ENCODE results near the gene FUT9.

DNA sequence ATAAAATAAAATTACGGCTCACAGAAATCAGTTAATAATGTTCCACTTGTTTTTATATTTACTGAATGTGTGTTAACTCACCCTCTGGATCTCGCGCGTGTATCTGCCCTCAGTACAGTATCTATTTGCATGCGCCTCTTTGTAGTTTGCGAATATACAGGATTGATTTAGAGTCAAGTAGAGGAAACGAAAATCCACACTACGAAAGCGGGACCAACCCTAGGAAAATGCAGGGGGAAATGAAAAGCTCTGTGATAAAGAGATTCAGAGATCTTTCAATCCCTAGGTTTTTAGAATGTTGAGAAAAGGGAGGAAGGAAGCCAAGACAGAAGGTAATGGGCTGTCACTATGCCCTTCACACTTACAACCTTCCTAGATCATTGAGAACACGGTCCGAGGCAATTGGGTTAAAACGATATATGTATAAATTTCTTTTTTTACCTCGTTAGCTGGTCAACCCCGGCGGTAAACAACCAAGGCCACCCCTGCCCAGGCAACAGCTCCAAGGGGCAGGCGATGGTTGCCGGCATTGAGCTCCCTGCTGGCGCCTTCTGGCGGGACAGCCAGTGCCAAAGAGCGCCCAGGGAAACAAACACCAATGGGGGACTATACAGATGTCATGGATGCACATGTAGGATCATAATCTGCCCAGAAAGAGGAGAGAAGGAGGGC is 792 bp upstream of the FUT9 start:
- TF ChIP-seq, protein P1, sequence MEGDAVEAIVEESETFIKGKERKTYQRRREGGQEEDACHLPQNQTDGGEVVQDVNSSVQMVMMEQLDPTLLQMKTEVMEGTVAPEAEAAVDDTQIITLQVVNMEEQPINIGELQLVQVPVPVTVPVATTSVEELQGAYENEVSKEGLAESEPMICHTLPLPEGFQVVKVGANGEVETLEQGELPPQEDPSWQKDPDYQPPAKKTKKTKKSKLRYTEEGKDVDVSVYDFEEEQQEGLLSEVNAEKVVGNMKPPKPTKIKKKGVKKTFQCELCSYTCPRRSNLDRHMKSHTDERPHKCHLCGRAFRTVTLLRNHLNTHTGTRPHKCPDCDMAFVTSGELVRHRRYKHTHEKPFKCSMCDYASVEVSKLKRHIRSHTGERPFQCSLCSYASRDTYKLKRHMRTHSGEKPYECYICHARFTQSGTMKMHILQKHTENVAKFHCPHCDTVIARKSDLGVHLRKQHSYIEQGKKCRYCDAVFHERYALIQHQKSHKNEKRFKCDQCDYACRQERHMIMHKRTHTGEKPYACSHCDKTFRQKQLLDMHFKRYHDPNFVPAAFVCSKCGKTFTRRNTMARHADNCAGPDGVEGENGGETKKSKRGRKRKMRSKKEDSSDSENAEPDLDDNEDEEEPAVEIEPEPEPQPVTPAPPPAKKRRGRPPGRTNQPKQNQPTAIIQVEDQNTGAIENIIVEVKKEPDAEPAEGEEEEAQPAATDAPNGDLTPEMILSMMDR (IDR thresholded peaks at IDR 0.05), result no peak
- TF ChIP-seq POLR2A (IDR thresholded peaks at IDR 0.05), result no peak
